Astrocyte of the cerebellum (primary cell): ENCODE data around the gene LCAT.

Experiments used
- DNase-seq: peaks from one replicate; pipeline ENCODE4 v3.0.0-alpha.2; 2011; ENCODE audit warnings: low read depth
- H3K4me3 ChIP-seq: 2 replicates; pipeline ENCODE4 v1.5.1; 2011; ENCODE audit warnings: mild to moderate bottlenecking, low read depth, low read length, moderate library complexity
- in situ Hi-C: cut with HindIII; loops from 2 replicates; pipeline ENCODE4 v1.10.0; 2017; ENCODE audit warnings: low sequenced_read_pairs
- TF ChIP-seq, protein P1 (sequence below): IDR thresholded peaks from 2 replicates; pipeline ENCODE4 v1.5.1; 2012; ENCODE audit warnings: low read length, low read depth, moderate library complexity, mild to moderate bottlenecking; ENCODE audit errors: missing control alignments

Gene LCAT

GRCh38 chr16:67926181-67926750 lies 17.7 kb downstream of the LCAT start:
- in situ Hi-C loops, result no loop called here
- H3K4me3 ChIP-seq, result no peak overlapping the region
- TF ChIP-seq, protein P1, sequence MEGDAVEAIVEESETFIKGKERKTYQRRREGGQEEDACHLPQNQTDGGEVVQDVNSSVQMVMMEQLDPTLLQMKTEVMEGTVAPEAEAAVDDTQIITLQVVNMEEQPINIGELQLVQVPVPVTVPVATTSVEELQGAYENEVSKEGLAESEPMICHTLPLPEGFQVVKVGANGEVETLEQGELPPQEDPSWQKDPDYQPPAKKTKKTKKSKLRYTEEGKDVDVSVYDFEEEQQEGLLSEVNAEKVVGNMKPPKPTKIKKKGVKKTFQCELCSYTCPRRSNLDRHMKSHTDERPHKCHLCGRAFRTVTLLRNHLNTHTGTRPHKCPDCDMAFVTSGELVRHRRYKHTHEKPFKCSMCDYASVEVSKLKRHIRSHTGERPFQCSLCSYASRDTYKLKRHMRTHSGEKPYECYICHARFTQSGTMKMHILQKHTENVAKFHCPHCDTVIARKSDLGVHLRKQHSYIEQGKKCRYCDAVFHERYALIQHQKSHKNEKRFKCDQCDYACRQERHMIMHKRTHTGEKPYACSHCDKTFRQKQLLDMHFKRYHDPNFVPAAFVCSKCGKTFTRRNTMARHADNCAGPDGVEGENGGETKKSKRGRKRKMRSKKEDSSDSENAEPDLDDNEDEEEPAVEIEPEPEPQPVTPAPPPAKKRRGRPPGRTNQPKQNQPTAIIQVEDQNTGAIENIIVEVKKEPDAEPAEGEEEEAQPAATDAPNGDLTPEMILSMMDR, result peak; percentile 6
- no peak for DNase-seq

GRCh38 chr16:67924140-67924906 lies 19.6 kb downstream of the LCAT start:
- DNase-seq, result no peak
- in situ Hi-C loops, result loop anchor here (25.0 kb wide), 1 partner anchor 88 kb away; the partner anchor contains the start of genes DDX28, DPEP2NB and DUS2
- no peak overlapping the region for H3K4me3 ChIP-seq
- TF ChIP-seq, protein P1, result no peak

DNA sequence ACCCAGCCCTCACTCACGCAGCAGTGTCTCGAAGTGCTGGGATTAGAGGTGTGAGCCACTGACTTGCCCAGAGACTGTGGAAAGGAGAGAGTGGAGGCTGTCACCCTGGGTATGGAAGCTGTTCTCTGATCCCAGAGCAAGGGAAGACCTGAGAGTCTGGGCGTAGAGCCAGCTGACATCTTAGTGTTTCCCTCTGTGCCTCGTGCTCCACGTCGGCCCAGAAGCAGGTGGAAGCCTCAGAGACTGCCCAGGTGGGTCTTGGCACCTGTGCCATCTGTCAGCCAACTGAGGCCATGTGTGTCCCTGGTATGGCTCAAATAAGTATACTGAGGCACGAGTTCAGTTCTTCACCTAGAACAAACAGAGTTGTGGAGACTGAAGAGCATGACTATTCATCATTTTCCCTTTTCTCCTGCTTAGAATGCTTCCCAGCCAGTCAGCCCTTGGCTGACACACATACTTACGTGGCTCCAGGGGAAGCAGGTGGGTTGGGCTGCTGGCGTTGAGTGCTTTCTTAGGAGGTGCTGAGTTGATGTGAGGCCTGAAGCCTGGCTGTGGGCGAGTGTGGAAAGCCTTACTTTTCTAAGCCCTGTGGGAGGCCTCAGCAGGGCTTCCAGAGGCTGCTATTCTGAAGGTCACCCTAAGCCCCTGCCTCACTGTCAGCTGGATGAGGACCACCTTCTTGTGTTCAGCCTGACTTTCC lies 20.4 kb downstream of the LCAT start:
- no peak for DNase-seq
- in situ Hi-C loops, result loop anchor here (25.0 kb wide), 1 partner anchor 89 kb away; the partner anchor contains the start of genes DDX28, DPEP2NB and DUS2
- TF ChIP-seq, protein P1, result no peak
- no peak overlapping the region for H3K4me3 ChIP-seq

- DNase-seq, result no peak
- TF ChIP-seq, protein P1, result no peak
- in situ Hi-C loops, result loop anchor here (25.0 kb wide), 1 partner anchor 90 kb away; the partner anchor contains the start of genes DDX28, DPEP2NB and DUS2
- H3K4me3 ChIP-seq, result no peak overlapping the region
Measured at GRCh38 chr16:67922740-67923139, 21.2 kb downstream of the LCAT start.

- no peak overlapping the region for H3K4me3 ChIP-seq
- no peak for DNase-seq
- in situ Hi-C loops, result loop anchor here (25.0 kb wide), 1 partner anchor 90 kb away; the partner anchor contains the start of genes DDX28, DPEP2NB and DUS2
Measured at GRCh38 chr16:67922221-67922620, 21.7 kb downstream of the LCAT start.

More at GRCh38 chr16:67922221-67922620, 21.7 kb downstream of the LCAT start:
- TF ChIP-seq, protein P1, result no peak
